Hepatocyte (in vitro differentiated cells): ENCODE measurements around the gene GOLGA2.

Source experiments
- EZH2 ChIP-seq: fragments of 200-600 bp; sonication (generic); IDR thresholded peaks from 2 replicates; pipeline ENCODE4 v1.6.1; 2016; ENCODE audit warnings: antibody characterized with exemption, mild to moderate bottlenecking, borderline replicate concordance
- EZH2phosphoT487 ChIP-seq: fragments of 200-600 bp; sonication (generic); IDR thresholded peaks from one replicate; pipeline ENCODE4 v1.6.1; 2018; ENCODE audit warnings: antibody characterized with exemption, mild to moderate bottlenecking, low read depth, moderate library complexity; ENCODE audit not compliant: unreplicated experiment, severe bottlenecking
- TF ChIP-seq, protein P1 (sequence below): fragments of 200-600 bp; sonication (generic); IDR thresholded peaks from 2 replicates; pipeline ENCODE4 v1.5.1; 2016; ENCODE audit warnings: antibody characterized with exemption, mild to moderate bottlenecking; ENCODE audit not compliant: poor library complexity

- TF ChIP-seq, protein P1, sequence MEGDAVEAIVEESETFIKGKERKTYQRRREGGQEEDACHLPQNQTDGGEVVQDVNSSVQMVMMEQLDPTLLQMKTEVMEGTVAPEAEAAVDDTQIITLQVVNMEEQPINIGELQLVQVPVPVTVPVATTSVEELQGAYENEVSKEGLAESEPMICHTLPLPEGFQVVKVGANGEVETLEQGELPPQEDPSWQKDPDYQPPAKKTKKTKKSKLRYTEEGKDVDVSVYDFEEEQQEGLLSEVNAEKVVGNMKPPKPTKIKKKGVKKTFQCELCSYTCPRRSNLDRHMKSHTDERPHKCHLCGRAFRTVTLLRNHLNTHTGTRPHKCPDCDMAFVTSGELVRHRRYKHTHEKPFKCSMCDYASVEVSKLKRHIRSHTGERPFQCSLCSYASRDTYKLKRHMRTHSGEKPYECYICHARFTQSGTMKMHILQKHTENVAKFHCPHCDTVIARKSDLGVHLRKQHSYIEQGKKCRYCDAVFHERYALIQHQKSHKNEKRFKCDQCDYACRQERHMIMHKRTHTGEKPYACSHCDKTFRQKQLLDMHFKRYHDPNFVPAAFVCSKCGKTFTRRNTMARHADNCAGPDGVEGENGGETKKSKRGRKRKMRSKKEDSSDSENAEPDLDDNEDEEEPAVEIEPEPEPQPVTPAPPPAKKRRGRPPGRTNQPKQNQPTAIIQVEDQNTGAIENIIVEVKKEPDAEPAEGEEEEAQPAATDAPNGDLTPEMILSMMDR = no peak
- no peak for TF ChIP-seq EZH2
- no peak for TF ChIP-seq EZH2phosphoT487
Observed at GRCh38 chr9:128213746-128214497, 61.9 kb downstream of the GOLGA2 start.
